Caco-2 (cell line): ENCODE results near the gene ATE1. TPM values are rescaled to one million over a fixed set of nuclear protein-coding genes. Genes with fewer than 3 reads are reported as not detected.

ENCODE experiments used
- BruUV-seq: library from RNA; stranded (reverse); fragments of 400-500 nt; replicated peaks from 2 replicates; lab custom pipeline; 2021; lab: Mats Ljungman, UMichigan
- CTCF ChIA-PET: fragments of 300-600 bp; sonication (Branson Sonifier 250); formaldehyde crosslinking; loops from one replicate; lab custom pipeline; 2022; ENCODE audit warnings: antibody characterized with exemption; lab: Charles Lee
- POLR2A ChIA-PET: fragments of 300-600 bp; sonication (Branson Sonifier 250); formaldehyde crosslinking; loops from one replicate; lab custom pipeline; 2022; ENCODE audit warnings: antibody characterized with exemption; lab: Charles Lee
- DNase-seq, 2 experiments: peaks; one replicate each; pipeline versions ENCODE4 v3.0.0 to v3.0.0-alpha.2; 2020 to 2022
- H3K27me3 ChIP-seq: replicated peaks from 2 replicates; pipeline ENCODE4 v1.6.0; 2011; ENCODE audit warnings: low read length; ENCODE audit not compliant: control insufficient read depth, insufficient read depth
- H3K36me3 ChIP-seq: 2 replicates; pipeline ENCODE4 v1.5.1; 2011; ENCODE audit warnings: low read length; ENCODE audit not compliant: control insufficient read depth, insufficient read depth
- H3K4me1 ChIP-seq: fragments of 250-450 bp; sonication (Bioruptor Pico); 2 replicates; pipeline ENCODE4 v1.5.1; 2020; ENCODE audit warnings: mild to moderate bottlenecking
- H3K4me3 ChIP-seq: 2 replicates; pipeline ENCODE4 v1.5.1; 2011; ENCODE audit warnings: low read depth, mild to moderate bottlenecking, control low read depth, low read length
- H3K9me3 ChIP-seq: fragments of 250-450 bp; sonication (Bioruptor Pico); 2 replicates; pipeline ENCODE4 v1.5.1; 2020; ENCODE audit warnings: mild to moderate bottlenecking, moderate library complexity
- H3K27ac Mint-ChIP-seq: one replicate; pipeline ENCODE4 v1.8.0; 2022; ENCODE audit warnings: mixed read lengths; ENCODE audit not compliant: unreplicated experiment
- H3K27me3 Mint-ChIP-seq: one replicate; pipeline ENCODE4 v1.8.0; 2022; ENCODE audit warnings: mixed read lengths; ENCODE audit not compliant: insufficient read depth, unreplicated experiment
- H3K36me3 Mint-ChIP-seq: one replicate; pipeline ENCODE4 v1.8.0; 2022; ENCODE audit warnings: mild to moderate bottlenecking, mixed read lengths; ENCODE audit not compliant: insufficient read depth, unreplicated experiment
- H3K4me1 Mint-ChIP-seq: one replicate; pipeline ENCODE4 v1.8.0; 2022; ENCODE audit warnings: low read depth, mixed read lengths; ENCODE audit not compliant: unreplicated experiment
- H3K4me3 Mint-ChIP-seq: one replicate; pipeline ENCODE4 v1.8.0; 2022; ENCODE audit warnings: mild to moderate bottlenecking, moderate library complexity, mixed read lengths; ENCODE audit not compliant: unreplicated experiment
- H3K9me3 Mint-ChIP-seq: one replicate; pipeline ENCODE4 v1.8.0; 2022; ENCODE audit warnings: mixed read lengths; ENCODE audit not compliant: unreplicated experiment
- intact Hi-C: fragments of 100-400 bp; cut with micrococcal nuclease; formaldehyde crosslinking; loops from one replicate; pipeline ENCODE4 v1.10.0; 2022; ENCODE audit not compliant: unreplicated experiment
- total RNA-seq: library from RNA; stranded (reverse); gene quantifications from 2 replicates; pipeline ENCODE4 v1.2.3, GENCODE V29; 2022
- TF ChIP-seq, protein P1 (sequence below), 2 experiments: fragments of 200-600 bp in 1 of 2; IDR thresholded peaks; 1 replicate in 1 of 2; 2 replicates in 1 of 2; pipeline versions ENCODE4 v1.5.1 to v1.8.0; 2011 to 2022; ENCODE audit warnings: antibody characterized with exemption in 1 of 2, control low read depth in 1 of 2, inconsistent platforms in 1 of 2, low read depth in 1 of 2, low read length in 1 of 2, mild to moderate bottlenecking in 1 of 2, moderate library complexity in 1 of 2; ENCODE audit not compliant: insufficient read depth in 1 of 2, severe bottlenecking in 1 of 2, unreplicated experiment in 1 of 2

The ATE1 gene
- total RNA-seq, 1 experiment from 2014 or later: 75.2 TPM

DNA sequence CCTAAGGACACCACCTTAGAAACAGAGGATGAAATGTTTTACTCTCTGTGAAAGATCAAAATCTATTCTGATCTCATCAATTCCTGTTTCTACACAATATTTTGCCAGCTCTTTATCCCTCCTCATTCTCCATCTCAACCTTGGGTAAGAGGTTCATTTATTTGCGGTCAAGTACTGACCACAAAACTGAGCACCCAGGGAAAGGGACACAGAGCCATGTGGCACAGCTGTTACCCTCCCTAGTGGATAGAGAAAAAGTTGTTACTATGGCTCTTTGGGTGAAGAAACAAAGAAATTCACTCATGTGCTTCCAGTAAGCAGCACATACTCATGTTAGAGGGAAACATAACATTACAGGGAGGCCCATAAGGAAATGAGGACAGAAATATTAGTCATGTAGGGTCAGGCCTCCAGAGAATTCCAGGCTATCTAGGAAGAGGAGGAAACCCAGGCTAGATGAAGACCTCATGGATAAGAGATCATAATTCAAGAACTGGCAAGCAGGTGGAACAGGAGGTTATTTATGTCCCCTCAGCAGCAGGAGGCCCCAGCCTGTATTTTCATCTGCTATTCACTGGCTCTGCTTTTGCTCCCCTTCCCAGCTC is 114.5 kb downstream of the ATE1 start:
- no TSS peak for BruUV-seq
- CTCF ChIA-PET: no interaction called here
- Histone ChIP-seq H3K27me3 (no peaks in the 10 kb centered on the region), H3K36me3 (no peaks in the 10 kb centered on the region), H3K4me3 (no peak overlapping the region), H3K4me1 (peaks cover 10% of the 10 kb centered on the region), H3K9me3 (no peaks in the 10 kb centered on the region)
- intact Hi-C loops: no loop called here
- TF ChIP-seq, protein P1, sequence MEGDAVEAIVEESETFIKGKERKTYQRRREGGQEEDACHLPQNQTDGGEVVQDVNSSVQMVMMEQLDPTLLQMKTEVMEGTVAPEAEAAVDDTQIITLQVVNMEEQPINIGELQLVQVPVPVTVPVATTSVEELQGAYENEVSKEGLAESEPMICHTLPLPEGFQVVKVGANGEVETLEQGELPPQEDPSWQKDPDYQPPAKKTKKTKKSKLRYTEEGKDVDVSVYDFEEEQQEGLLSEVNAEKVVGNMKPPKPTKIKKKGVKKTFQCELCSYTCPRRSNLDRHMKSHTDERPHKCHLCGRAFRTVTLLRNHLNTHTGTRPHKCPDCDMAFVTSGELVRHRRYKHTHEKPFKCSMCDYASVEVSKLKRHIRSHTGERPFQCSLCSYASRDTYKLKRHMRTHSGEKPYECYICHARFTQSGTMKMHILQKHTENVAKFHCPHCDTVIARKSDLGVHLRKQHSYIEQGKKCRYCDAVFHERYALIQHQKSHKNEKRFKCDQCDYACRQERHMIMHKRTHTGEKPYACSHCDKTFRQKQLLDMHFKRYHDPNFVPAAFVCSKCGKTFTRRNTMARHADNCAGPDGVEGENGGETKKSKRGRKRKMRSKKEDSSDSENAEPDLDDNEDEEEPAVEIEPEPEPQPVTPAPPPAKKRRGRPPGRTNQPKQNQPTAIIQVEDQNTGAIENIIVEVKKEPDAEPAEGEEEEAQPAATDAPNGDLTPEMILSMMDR (IDR thresholded peaks at IDR 0.05; ENCODE audit: insufficient read depth in 1 of 2, low read depth in 1 of 2, low read length in 1 of 2, severe bottlenecking in 1 of 2, unreplicated experiment in 1 of 2): no peak
- POLR2A ChIA-PET: no interaction called here
- DNase-seq: no peak
- no peak overlapping the region for H3K27ac Mint-ChIP-seq
- no peak overlapping the region for H3K4me3 Mint-ChIP-seq
- no peaks in the 10 kb centered on the region for H3K9me3 Mint-ChIP-seq
- peaks cover 8% of the 10 kb centered on the region for H3K4me1 Mint-ChIP-seq
- H3K36me3 Mint-ChIP-seq: peaks cover 12% of the 10 kb centered on the region
- H3K27me3 Mint-ChIP-seq: no peaks in the 10 kb centered on the region

DNA sequence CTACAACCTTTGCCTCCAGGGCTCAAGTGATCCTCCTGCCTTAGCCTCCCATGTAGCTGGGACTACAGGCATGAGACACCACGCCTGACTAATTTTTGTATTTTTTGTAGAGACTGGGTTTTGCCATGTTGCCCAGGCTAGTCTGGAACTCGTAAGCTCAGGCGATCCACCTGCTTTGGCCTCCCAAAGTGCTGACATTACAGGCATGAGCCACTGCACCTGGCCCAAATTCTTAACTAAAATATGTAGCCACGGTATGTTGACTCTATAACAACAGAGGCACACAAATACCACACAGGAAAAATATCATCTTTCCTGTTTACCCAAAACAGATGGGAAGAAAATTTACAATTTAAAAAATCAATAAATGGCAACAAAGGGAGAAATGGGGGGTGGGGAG is 115.8 kb downstream of the ATE1 start:
- no peaks in the 10 kb centered on the region for H3K27me3 ChIP-seq
- TF ChIP-seq, protein P1 (IDR thresholded peaks at IDR 0.05; ENCODE audit: insufficient read depth in 1 of 2, low read depth in 1 of 2, low read length in 1 of 2, severe bottlenecking in 1 of 2, unreplicated experiment in 1 of 2): no peak
- H3K27ac Mint-ChIP-seq: no peak overlapping the region
- H3K4me3 Mint-ChIP-seq: no peak overlapping the region
- H3K4me1 Mint-ChIP-seq: peaks cover 13% of the 10 kb centered on the region
- H3K9me3 ChIP-seq: no peaks in the 10 kb centered on the region
- no TSS peak for BruUV-seq
- H3K36me3 Mint-ChIP-seq: peaks cover 15% of the 10 kb centered on the region
- intact Hi-C loops: no loop called here
- CTCF ChIA-PET: no interaction called here
- H3K4me1 ChIP-seq: peaks cover 15% of the 10 kb centered on the region
- no peak for DNase-seq
- H3K36me3 ChIP-seq: no peaks in the 10 kb centered on the region
- POLR2A ChIA-PET: no interaction called here
- H3K4me3 ChIP-seq: no peak overlapping the region
- no peaks in the 10 kb centered on the region for H3K9me3 Mint-ChIP-seq
- no peaks in the 10 kb centered on the region for H3K27me3 Mint-ChIP-seq

GRCh38 chr10:121811386-121811785 is 116.4 kb downstream of the ATE1 start:
- BruUV-seq: no TSS peak
- TF ChIP-seq, protein P1 (IDR thresholded peaks at IDR 0.05; ENCODE audit: insufficient read depth in 1 of 2, low read depth in 1 of 2, low read length in 1 of 2, severe bottlenecking in 1 of 2, unreplicated experiment in 1 of 2): no peak
- no peak overlapping the region for H3K4me3 ChIP-seq
- Mint-ChIP-seq H3K27me3 (no peaks in the 10 kb centered on the region), H3K4me3 (no peak overlapping the region), H3K9me3 (no peaks in the 10 kb centered on the region), H3K4me1 (peaks cover 13% of the 10 kb centered on the region), H3K36me3 (peaks cover 12% of the 10 kb centered on the region), H3K27ac (no peak overlapping the region)
- no peaks in the 10 kb centered on the region for H3K36me3 ChIP-seq
- DNase-seq: no peak
- ChIA-PET CTCF (no interaction called here), POLR2A (no interaction called here)
- peaks cover 15% of the 10 kb centered on the region for H3K4me1 ChIP-seq
- no peaks in the 10 kb centered on the region for H3K27me3 ChIP-seq
- H3K9me3 ChIP-seq: no peaks in the 10 kb centered on the region
- intact Hi-C loops: no loop called here
